Gastroesophageal sphincter (tissue), 4 donors: ENCODE measurements around the gene ZBTB20. TPM values are rescaled to one million over a fixed set of nuclear protein-coding genes. Genes with fewer than 3 reads are reported as not detected.

ENCODE experiments used
- ATAC-seq: fragments of 150-250 bp; one replicate; pipeline ENCODE4 v1.9.1; 2016; ENCODE audit warnings: mild to moderate bottlenecking, moderate library complexity
- H3K27ac ChIP-seq, 4 donors: fragments of 200-600 bp; sonication (generic) in 3 of 4; 1 replicate in 3 of 4; 2 replicates in 1 of 4; pipeline ENCODE4 v1.5.1; 2016 to 2019
- H3K27me3 ChIP-seq: fragments of 200-600 bp; sonication (generic); one replicate; pipeline ENCODE4 v1.5.1; 2019
- H3K36me3 ChIP-seq, 2 donors: fragments of 200-600 bp; sonication (generic); one replicate each; pipeline ENCODE4 v1.5.1; 2019; ENCODE audit warnings: control low read depth in 1 of 2
- H3K4me1 ChIP-seq, 3 donors: fragments of 200-600 bp; sonication (generic); 1 replicate in 2 of 3; 2 replicates in 1 of 3; pipeline ENCODE4 v1.5.1; 2016 to 2019; ENCODE audit warnings: control low read depth in 2 of 3
- H3K4me3 ChIP-seq, 2 donors: fragments of 200-600 bp; sonication (generic); one replicate each; pipeline ENCODE4 v1.5.1; 2019; ENCODE audit warnings: mild to moderate bottlenecking in 1 of 2, moderate library complexity in 1 of 2
- H3K9me3 ChIP-seq, 3 donors: fragments of 200-600 bp; sonication (generic); one replicate each; pipeline ENCODE4 v1.5.1; 2017 to 2019; ENCODE audit warnings: control low read depth in 2 of 3
- EP300 ChIP-seq: sonication (generic); formaldehyde crosslinking; IDR thresholded peaks from one replicate; pipeline ENCODE4 v1.6.1; 2017; ENCODE audit warnings: antibody characterized with exemption, mild to moderate bottlenecking
- POLR2A ChIP-seq, 2 donors: fragments of 450-650 bp; IDR thresholded peaks; one replicate each; pipeline ENCODE4 v1.6.1; 2017; ENCODE audit warnings: antibody characterized with exemption in 2 of 2, mild to moderate bottlenecking in 2 of 2, moderate library complexity in 1 of 2
- POLR2AphosphoS5 ChIP-seq: sonication (generic); formaldehyde crosslinking; IDR thresholded peaks from one replicate; pipeline ENCODE4 v1.6.1; 2017; ENCODE audit warnings: antibody characterized with exemption
- WGBS, 2 donors: methylation state at CpG; one replicate each; pipeline ENCODE4 v1.1.5; 2018; ENCODE audit warnings: low coverage in 1 of 2; 5-methylcytosine and 5-hydroxymethylcytosine counted together
- total RNA-seq, 4 donors: library from RNA; depleted of rRNA; stranded (reverse); fragments of >200 nt; gene quantifications; one replicate each; pipeline ENCODE4 v1.1.0, GENCODE V29; 2016
- TF ChIP-seq, protein P1 (sequence below), 4 experiments: fragments of 200-600 bp in 2 of 4; fragments of 450-650 bp in 2 of 4; sonication (generic) in 1 of 4; IDR thresholded peaks; one replicate each; pipeline ENCODE4 v1.5.1; 2017 to 2019; ENCODE audit warnings: antibody characterized with exemption in 4 of 4, mild to moderate bottlenecking in 2 of 4, moderate library complexity in 2 of 4

ZBTB20 gene
- total RNA-seq, 4 donors from 2014 or later = 53.1 to 113 (median 98.4) TPM

DNA sequence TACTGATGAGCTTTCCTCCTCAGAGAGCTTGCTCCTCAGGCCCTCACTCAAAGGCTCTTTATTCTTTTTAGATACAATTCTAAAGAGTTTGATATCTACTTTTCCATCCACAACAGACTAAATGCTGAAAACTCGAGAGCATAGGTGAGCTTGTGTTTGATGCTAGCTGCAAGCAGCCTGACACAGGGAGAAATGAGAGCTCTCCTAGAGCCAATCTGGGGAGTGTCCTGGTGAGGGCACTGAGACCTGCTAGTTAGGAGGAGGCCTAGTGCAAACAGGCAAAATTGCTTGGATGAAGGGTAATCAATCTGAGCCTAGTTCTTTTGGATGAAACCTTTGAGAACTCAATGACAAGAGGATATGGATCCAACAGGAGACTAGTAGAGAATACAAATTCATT, 300.8 kb downstream of the ZBTB20 start:
- H3K27me3 ChIP-seq = no peaks in the 10 kb centered on the region
- H3K4me1 ChIP-seq = peaks cover 8 to 45% (median 11%) of the 10 kb centered on the region in 3 donors
- peak overlapping the region; percentile 38 to 78 (median 70) for H3K27ac ChIP-seq
- TF ChIP-seq, protein P1, sequence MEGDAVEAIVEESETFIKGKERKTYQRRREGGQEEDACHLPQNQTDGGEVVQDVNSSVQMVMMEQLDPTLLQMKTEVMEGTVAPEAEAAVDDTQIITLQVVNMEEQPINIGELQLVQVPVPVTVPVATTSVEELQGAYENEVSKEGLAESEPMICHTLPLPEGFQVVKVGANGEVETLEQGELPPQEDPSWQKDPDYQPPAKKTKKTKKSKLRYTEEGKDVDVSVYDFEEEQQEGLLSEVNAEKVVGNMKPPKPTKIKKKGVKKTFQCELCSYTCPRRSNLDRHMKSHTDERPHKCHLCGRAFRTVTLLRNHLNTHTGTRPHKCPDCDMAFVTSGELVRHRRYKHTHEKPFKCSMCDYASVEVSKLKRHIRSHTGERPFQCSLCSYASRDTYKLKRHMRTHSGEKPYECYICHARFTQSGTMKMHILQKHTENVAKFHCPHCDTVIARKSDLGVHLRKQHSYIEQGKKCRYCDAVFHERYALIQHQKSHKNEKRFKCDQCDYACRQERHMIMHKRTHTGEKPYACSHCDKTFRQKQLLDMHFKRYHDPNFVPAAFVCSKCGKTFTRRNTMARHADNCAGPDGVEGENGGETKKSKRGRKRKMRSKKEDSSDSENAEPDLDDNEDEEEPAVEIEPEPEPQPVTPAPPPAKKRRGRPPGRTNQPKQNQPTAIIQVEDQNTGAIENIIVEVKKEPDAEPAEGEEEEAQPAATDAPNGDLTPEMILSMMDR (IDR thresholded peaks at IDR 0.05) = no peak
- TF ChIP-seq EP300 = no peak
- TF ChIP-seq POLR2A (IDR thresholded peaks at IDR 0.05) = no peak
- TF ChIP-seq POLR2AphosphoS5 = no peak
- ATAC-seq = no peak
- no peaks in the 10 kb centered on the region for H3K36me3 ChIP-seq
- no peak overlapping the region for H3K4me3 ChIP-seq
- 43 to 78% methylated on average over 1 of the region's 1 CpG for WGBS, 2 donors
- H3K9me3 ChIP-seq = no peaks in the 10 kb centered on the region

DNA sequence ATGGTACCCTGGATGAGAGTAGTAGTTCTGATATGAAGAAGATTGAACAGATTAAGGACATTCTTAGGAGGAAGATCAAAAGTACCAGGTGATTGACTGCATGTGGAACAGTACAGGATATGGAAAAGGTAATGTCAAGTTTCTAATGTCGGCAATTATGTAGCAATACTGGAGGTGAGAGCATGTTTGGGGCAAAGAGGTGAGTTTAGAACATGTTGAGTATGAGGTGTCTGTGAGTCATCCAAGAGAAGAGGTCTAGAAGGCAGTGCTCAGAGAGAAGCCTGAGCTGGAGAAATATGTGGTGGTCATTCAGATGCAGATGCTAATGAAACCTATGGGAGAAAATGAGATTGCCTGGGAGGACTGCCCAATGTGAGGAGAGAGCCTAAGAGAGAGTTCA, 305.6 kb downstream of the ZBTB20 start:
- no peaks in the 10 kb centered on the region for H3K36me3 ChIP-seq
- H3K4me3 ChIP-seq = no peak overlapping the region
- no peak for TF ChIP-seq POLR2A (IDR thresholded peaks at IDR 0.05)
- TF ChIP-seq, protein P1 (IDR thresholded peaks at IDR 0.05) = no peak
- TF ChIP-seq EP300 = no peak
- TF ChIP-seq POLR2AphosphoS5 = no peak
- no peak overlapping the region for H3K27ac ChIP-seq
- no peaks in the 10 kb centered on the region for H3K9me3 ChIP-seq
- ATAC-seq = no peak
- peaks cover 4 to 10% (median 4%) of the 10 kb centered on the region in 3 donors for H3K4me1 ChIP-seq
- WGBS, 2 donors = 88% methylated on average over 1 of the region's 1 CpG; no CpG with 5 or more reads in 1 of the 2 donors
- no peaks in the 10 kb centered on the region for H3K27me3 ChIP-seq

DNA sequence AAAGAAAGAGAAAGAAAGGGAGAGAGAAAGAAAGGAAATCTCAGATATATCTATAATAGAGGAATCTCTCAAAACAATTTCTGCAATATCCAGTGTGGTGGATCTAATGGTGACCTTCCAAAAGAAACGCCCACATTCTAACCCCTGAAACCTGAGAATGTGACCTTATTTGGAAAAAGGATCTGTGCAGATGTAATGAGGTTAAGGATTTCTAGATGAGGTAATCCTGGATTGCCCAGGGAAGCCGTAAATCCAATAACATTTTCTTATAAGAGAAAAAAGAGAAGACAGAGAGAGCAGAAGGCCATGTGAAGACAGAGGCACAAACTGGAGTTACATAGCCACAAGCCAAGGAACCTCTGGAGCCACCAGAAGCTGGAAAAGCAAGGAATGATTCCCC, 307.6 kb downstream of the ZBTB20 start:
- WGBS, 2 donors = 68% methylated on average over 2 of the region's 2 CpGs; no CpG with 5 or more reads in 1 of the 2 donors

DNA sequence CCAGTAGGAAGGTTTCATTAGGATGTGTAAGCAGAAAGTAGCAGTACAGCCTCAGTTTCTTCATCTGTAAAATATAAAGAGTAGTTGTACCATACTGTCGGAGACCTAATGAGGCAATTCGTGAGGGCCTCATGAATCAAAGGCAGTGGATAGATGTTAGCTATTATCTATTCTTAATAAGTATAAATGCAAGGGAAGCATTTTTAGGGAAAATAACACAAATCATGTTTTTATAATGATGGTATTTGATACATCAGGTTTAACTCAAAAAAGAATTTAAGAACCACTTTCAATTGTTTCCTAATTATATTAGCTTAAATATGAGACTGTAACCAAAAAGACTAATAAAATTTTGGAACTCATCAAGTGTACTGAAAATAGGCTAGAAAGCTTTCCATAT, 309.1 kb downstream of the ZBTB20 start:
- Histone ChIP-seq H3K36me3 (no peaks in the 10 kb centered on the region), H3K4me3 (no peak overlapping the region), H3K4me1 (peaks cover 0 to 10% (median 0%) of the 10 kb centered on the region in 3 donors), H3K27ac (no peak overlapping the region), H3K9me3 (no peaks in the 10 kb centered on the region), H3K27me3 (no peaks in the 10 kb centered on the region)
- TF ChIP-seq EP300 (no peak), POLR2AphosphoS5 (no peak), POLR2A (IDR thresholded peaks at IDR 0.05) (no peak)
- TF ChIP-seq, protein P1 (IDR thresholded peaks at IDR 0.05) = no peak
- no peak for ATAC-seq
- 69 to 93% methylated on average over 2 of the region's 2 CpGs for WGBS, 2 donors

More for the DNA sequence above, 307.6 kb downstream of the ZBTB20 start:
- TF ChIP-seq, protein P1 (IDR thresholded peaks at IDR 0.05) = no peak
- TF ChIP-seq POLR2A (IDR thresholded peaks at IDR 0.05) (no peak), POLR2AphosphoS5 (no peak), EP300 (no peak)
- no peak for ATAC-seq
- no peaks in the 10 kb centered on the region for H3K27me3 ChIP-seq
- no peaks in the 10 kb centered on the region for H3K36me3 ChIP-seq
- H3K4me1 ChIP-seq = peaks cover 0 to 6% (median 0%) of the 10 kb centered on the region in 3 donors
- no peaks in the 10 kb centered on the region for H3K9me3 ChIP-seq
- no peak overlapping the region for H3K27ac ChIP-seq
- no peak overlapping the region for H3K4me3 ChIP-seq

DNA sequence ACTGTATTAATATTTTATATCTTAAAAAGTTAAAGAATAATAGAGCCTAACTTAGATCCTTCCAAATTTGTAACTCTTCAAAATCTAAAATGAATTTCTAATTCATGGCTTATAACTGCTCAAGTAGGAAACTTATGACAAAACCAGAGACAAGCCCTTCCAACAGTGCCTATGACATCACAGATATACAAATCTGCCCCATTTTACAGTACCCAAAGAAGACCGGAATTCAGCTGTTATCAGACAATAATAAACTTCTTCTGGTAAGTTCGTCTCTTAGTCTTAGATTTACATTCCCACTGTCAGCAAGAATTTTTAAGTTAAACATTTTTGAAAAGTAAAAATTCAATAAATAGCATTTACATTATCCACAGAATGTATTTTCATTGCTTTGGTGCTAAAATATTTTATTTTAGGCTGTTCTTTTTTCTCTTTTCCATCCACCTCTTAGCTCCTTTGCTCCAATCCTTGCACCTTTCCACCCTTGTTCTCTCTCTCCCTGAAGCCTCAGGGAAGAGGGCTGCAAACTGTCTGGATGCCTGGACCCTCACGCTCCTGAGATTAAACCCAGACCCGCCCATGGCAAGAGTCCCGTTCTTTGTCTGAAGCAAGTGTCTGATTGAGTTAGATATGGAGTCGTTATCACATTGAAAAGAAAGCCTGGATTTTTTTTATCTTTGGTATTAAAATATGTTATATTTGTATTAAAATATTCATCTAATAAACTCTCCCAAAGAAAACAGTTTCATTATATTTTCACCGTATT, 312.7 kb downstream of the ZBTB20 start:
- WGBS, 2 donors = 35 to 37% methylated on average over 7 of the region's 7 CpGs
- H3K27ac ChIP-seq = no peak overlapping the region
- TF ChIP-seq EP300 (no peak), POLR2AphosphoS5 (no peak), POLR2A (IDR thresholded peaks at IDR 0.05) (no peak)
- TF ChIP-seq, protein P1 (IDR thresholded peaks at IDR 0.05) = no peak
- H3K4me1 ChIP-seq = peaks cover 0 to 15% (median 0%) of the 10 kb centered on the region in 3 donors
- no peak for ATAC-seq
- H3K4me3 ChIP-seq = no peak overlapping the region
- no peaks in the 10 kb centered on the region for H3K27me3 ChIP-seq
- no peaks in the 10 kb centered on the region for H3K9me3 ChIP-seq
- no peaks in the 10 kb centered on the region for H3K36me3 ChIP-seq
